Neuron (in vitro differentiated cells): ENCODE results near the gene RASGRF1.

Source experiments
- H2AFZ ChIP-seq: one replicate; pipeline ENCODE4 v1.6.1; 2013; ENCODE audit warnings: low read depth, mild to moderate bottlenecking, inconsistent platforms, low read length, moderate library complexity
- H3K27me3 ChIP-seq: one replicate; pipeline ENCODE4 v1.6.1; 2013; ENCODE audit warnings: low read length; ENCODE audit not compliant: insufficient read depth
- H3K36me3 ChIP-seq: one replicate; pipeline ENCODE4 v1.6.1; 2013; ENCODE audit warnings: low read length; ENCODE audit not compliant: insufficient read depth
- H3K4me1 ChIP-seq: one replicate; pipeline ENCODE4 v1.6.1; 2013; ENCODE audit warnings: low read length; ENCODE audit not compliant: insufficient read depth
- H3K4me3 ChIP-seq: 2 replicates; pipeline ENCODE4 v1.5.1; 2013; ENCODE audit warnings: mild to moderate bottlenecking, low read length, moderate library complexity
- H3K9me3 ChIP-seq: one replicate; pipeline ENCODE4 v1.6.1; 2013; ENCODE audit warnings: low read length

Gene RASGRF1

GRCh38 chr15:79090487-79091203 lies at the start of gene RASGRF1:
TSS of gene RASGRF1 (minus strand) at chr15:79090780. CDS start at chr15:79090498, 282 bp downstream.
- H2AFZ ChIP-seq, result no peak within 1 kb of the TSS
- H3K4me3 ChIP-seq, result no peak within 1 kb of the TSS
- no peaks in the 10 kb centered on the region for H3K36me3 ChIP-seq
- peaks cover 82% of the 10 kb centered on the region for H3K27me3 ChIP-seq
- peaks cover 6% of the 10 kb centered on the region for H3K4me1 ChIP-seq
- no peaks in the 10 kb centered on the region for H3K9me3 ChIP-seq

GRCh38 chr15:79136434-79137046 lies 46.0 kb upstream of the RASGRF1 start:
- no peaks in the 10 kb centered on the region for H3K4me1 ChIP-seq
- H3K36me3 ChIP-seq, result no peaks in the 10 kb centered on the region
- no peak overlapping the region for H3K4me3 ChIP-seq
- H3K27me3 ChIP-seq, result peaks cover 5% of the 10 kb centered on the region
- no peaks in the 10 kb centered on the region for H3K9me3 ChIP-seq
- no peak overlapping the region for H2AFZ ChIP-seq

- H3K27me3 ChIP-seq, result peaks cover 3% of the 10 kb centered on the region
- no peak overlapping the region for H2AFZ ChIP-seq
- H3K9me3 ChIP-seq, result no peaks in the 10 kb centered on the region
- no peaks in the 10 kb centered on the region for H3K36me3 ChIP-seq
- no peak overlapping the region for H3K4me3 ChIP-seq
- H3K4me1 ChIP-seq, result no peaks in the 10 kb centered on the region
Observed at GRCh38 chr15:79133309-79133708, 42.7 kb upstream of the RASGRF1 start.

- Histone ChIP-seq H3K4me3 (no peak overlapping the region), H2AFZ (no peak overlapping the region), H3K27me3 (peaks cover 3% of the 10 kb centered on the region), H3K36me3 (no peaks in the 10 kb centered on the region), H3K4me1 (no peaks in the 10 kb centered on the region), H3K9me3 (no peaks in the 10 kb centered on the region)
Observed at GRCh38 chr15:79132770-79133169, 42.2 kb upstream of the RASGRF1 start.

GRCh38 chr15:79132361-79132760 lies 41.8 kb upstream of the RASGRF1 start:
- Histone ChIP-seq H2AFZ (no peak overlapping the region), H3K27me3 (peaks cover 3% of the 10 kb centered on the region), H3K4me3 (no peak overlapping the region), H3K9me3 (no peaks in the 10 kb centered on the region), H3K4me1 (no peaks in the 10 kb centered on the region), H3K36me3 (no peaks in the 10 kb centered on the region)

GRCh38 chr15:79130535-79131130 lies 40.1 kb upstream of the RASGRF1 start:
- H3K4me3 ChIP-seq, result no peak overlapping the region
- no peak overlapping the region for H2AFZ ChIP-seq
- peaks cover 3% of the 10 kb centered on the region for H3K27me3 ChIP-seq
- no peaks in the 10 kb centered on the region for H3K9me3 ChIP-seq
- no peaks in the 10 kb centered on the region for H3K4me1 ChIP-seq
- no peaks in the 10 kb centered on the region for H3K36me3 ChIP-seq

DNA sequence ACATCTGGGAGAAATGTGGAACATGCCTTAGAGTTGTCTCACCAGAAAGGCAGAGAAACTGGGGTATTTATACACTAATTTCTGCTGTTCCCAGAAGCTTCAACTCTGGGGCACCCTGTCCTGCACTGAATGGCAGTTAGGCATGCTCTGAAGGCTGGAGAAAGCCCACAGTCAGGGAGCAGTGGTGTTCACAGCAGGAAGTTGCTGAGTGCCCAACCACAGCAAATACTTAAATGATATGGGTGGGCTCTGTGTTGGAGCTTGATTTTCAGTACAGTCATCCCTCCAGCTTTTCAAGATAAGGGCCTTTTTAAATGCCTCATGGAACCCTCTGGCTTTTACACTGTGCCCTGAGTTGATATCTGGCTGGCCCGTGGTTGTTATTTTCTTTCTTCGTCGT lies 38.7 kb upstream of the RASGRF1 start:
- Histone ChIP-seq H3K36me3 (no peaks in the 10 kb centered on the region), H3K9me3 (no peaks in the 10 kb centered on the region), H3K27me3 (no peaks in the 10 kb centered on the region), H2AFZ (no peak overlapping the region), H3K4me1 (no peaks in the 10 kb centered on the region), H3K4me3 (no peak overlapping the region)

DNA sequence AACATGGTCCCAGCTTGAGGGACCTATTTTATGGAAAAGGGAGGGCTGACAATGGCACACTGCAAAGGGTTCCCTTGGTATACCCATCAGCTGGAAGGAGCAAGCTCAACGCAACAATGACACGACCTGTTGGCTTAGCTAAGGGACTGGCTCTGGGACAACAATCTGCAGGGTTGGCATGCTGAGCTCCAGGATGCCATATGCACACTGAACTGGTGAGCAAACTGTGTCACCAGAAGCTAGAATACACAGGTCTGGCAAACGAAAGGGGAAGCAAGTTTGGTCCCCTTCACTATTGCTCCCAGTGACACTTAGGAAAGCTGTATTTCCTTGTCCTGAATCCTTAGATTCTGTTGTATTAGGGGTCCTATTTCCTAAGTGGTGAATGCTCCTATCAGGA lies 38.0 kb upstream of the RASGRF1 start:
- Histone ChIP-seq H3K27me3 (no peaks in the 10 kb centered on the region), H3K4me1 (no peaks in the 10 kb centered on the region), H3K36me3 (no peaks in the 10 kb centered on the region), H2AFZ (no peak overlapping the region), H3K4me3 (no peak overlapping the region), H3K9me3 (no peaks in the 10 kb centered on the region)

DNA sequence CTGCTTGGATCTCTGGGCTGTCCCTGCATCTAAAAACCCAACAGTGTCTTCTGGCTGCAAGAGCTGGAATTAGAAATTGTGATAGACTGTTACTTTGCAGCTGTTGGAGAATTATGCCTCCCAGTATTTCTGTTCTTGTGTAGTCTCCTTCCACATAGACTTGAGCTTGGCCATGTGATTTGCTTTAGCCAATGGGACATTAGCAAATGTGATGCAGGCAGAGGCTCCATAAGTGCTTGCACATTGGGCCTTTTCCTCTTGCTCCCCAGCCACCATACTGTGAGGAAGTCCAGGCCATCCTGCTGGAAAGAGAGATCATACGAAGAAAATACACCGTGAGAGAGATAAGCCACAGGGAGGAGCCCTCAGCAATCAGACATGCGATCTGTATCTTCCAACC lies 33.8 kb upstream of the RASGRF1 start:
- H2AFZ ChIP-seq, result no peak overlapping the region
- H3K27me3 ChIP-seq, result no peaks in the 10 kb centered on the region
- no peak overlapping the region for H3K4me3 ChIP-seq
- H3K4me1 ChIP-seq, result no peaks in the 10 kb centered on the region
- no peaks in the 10 kb centered on the region for H3K36me3 ChIP-seq
- H3K9me3 ChIP-seq, result no peaks in the 10 kb centered on the region

GRCh38 chr15:79122991-79123390 lies 32.4 kb upstream of the RASGRF1 start:
- Histone ChIP-seq H2AFZ (no peak overlapping the region), H3K4me1 (no peaks in the 10 kb centered on the region), H3K4me3 (no peak overlapping the region), H3K27me3 (no peaks in the 10 kb centered on the region), H3K9me3 (no peaks in the 10 kb centered on the region), H3K36me3 (no peaks in the 10 kb centered on the region)

GRCh38 chr15:79122391-79122790 lies 31.8 kb upstream of the RASGRF1 start:
- Histone ChIP-seq H3K4me3 (no peak overlapping the region), H3K4me1 (no peaks in the 10 kb centered on the region), H2AFZ (no peak overlapping the region), H3K9me3 (no peaks in the 10 kb centered on the region), H3K36me3 (no peaks in the 10 kb centered on the region), H3K27me3 (no peaks in the 10 kb centered on the region)

DNA sequence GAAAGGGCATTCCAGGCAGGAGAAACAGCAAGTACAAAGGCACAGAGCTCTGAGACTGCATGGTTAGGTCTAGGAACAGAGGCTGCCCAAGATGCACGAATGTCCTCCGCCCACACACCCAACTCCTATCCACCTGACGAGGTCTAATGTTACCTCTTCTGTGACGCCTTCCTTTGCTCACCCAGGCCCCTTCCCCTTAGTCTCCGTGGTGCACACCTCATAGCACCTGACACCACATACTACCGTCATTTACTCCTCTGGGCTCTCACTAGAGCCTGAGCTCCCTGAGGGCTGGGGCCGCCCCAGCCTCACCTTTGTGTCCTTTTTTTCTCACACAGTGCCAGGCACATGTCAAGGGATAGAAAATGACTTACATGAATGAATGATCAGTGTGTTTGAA lies 31.0 kb upstream of the RASGRF1 start:
- Histone ChIP-seq H3K9me3 (no peaks in the 10 kb centered on the region), H3K27me3 (peaks cover 3% of the 10 kb centered on the region), H3K4me1 (no peaks in the 10 kb centered on the region), H3K36me3 (no peaks in the 10 kb centered on the region), H3K4me3 (no peak overlapping the region), H2AFZ (no peak overlapping the region)

DNA sequence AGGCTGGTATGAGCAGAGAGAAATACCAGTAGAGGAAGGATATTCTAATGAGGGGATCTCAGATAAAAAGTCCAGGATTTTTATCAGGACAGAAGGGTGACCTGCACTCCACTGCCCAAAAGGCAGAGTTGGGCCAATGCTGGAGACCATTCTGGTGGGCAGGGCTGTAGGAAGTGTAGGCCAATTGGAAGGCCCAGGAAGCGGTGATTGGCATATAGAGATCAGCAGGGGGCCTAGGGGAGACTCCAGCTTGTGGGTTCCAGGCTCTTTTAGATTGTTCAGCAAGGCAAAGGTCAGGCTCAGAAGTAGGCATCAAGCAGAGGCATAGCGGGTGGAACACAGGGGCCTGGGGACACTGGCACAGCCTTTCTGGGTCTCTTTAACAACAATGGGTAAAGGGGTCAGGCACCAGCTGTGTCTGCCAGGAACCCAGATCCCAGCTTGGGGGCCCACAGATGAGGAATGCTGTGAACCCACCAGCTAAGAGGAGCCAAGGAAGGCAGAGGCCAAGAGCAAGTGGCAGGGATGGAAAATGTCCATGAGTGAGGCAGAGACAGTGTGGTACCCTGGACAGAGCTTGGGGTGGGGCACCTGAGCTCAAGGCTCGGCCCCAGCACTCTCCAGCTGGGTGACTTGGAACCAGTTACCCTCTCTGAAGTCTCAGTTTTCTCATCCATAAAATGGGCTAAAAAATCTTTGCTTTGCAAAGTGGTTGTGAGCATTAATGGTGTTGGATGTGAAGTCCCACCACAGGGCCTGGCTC lies 27.0 kb upstream of the RASGRF1 start:
- Histone ChIP-seq H3K4me1 (no peaks in the 10 kb centered on the region), H3K9me3 (no peaks in the 10 kb centered on the region), H2AFZ (no peak overlapping the region)

More for the DNA sequence above, 27.0 kb upstream of the RASGRF1 start:
- Histone ChIP-seq H3K27me3 (peaks cover 4% of the 10 kb centered on the region), H3K4me3 (no peak overlapping the region), H3K36me3 (no peaks in the 10 kb centered on the region)
